NOMO-1 treated with dmso at 0.1 percent for 144 hours (cell line): ENCODE results near the gene OSBPL1A.
"Not testable (repeated sequence)": the region's sequence is repeated elsewhere in the genome, so short reads cannot be mapped to it uniquely, and the experiment has no call there.

Experiments
- DNase-seq: peaks from one replicate; lab custom pipeline; 2025; ENCODE audit not compliant: unreplicated experiment; lab: John Stamatoyannopoulos, UW

The OSBPL1A gene

GRCh38 chr18:24398540-24398939 lies 916 bp upstream of the OSBPL1A start:
- no peak for DNase-seq

GRCh38 chr18:24397131-24397693 lies 412 bp downstream of the OSBPL1A start:
- DNase-seq, result peak; percentile 46

DNA sequence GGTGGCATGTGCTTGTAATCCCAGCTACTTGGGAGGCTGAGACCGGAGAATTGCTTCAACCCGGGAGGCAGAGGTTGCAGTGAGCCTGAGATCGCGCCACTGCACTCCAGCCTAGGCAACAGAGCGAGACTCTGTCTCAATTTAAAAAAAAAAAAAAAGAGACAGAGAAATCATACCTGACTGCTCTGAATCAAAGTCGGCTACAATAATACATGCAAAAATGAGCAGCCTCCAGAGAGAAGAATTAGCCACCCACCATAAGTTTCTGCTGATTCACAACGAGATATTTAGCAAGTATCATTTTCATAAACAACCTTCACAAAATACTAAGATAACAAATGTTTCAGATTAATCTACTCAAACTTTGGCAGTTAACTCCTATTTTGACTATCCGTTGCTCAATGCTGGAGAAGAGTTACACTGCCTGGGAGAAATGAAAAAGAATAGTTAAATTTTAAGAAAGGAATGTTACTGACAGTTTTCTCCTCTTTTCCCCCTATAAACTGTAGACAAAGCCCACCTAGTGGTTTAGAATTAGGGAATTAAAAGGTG lies 1.5 kb downstream of the OSBPL1A start:
- no peak for DNase-seq

GRCh38 chr18:24395049-24395795 lies 2.4 kb downstream of the OSBPL1A start:
- peak; percentile 57 for DNase-seq

- DNase-seq, result no peak
Measured at GRCh38 chr18:24388957-24389356, 8.7 kb downstream of the OSBPL1A start.

- DNase-seq, result peak; percentile 35
Measured at GRCh38 chr18:24386681-24387080, 10.9 kb downstream of the OSBPL1A start.

DNA sequence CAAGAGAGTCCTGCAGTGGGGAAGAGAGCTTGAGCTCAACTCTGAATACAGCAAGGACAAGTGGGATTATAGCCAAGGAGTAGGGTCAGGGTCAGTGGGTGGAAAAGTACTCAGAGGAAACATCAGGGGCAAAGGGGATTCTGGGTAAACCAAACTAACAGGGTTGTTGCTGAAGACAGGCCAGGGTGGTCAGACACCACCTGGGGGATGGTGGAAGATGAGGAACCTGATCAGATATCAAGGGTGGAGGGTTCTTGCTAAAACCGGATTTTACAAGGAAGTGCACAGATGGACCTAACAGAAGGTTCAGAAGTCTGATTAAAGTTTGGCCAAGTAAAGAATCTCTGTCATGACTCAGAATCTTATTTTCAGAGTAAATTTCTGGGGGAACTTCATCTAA lies 16.5 kb downstream of the OSBPL1A start:
- no peak for DNase-seq

- no peak for DNase-seq
Measured at GRCh38 chr18:24380163-24380747, 17.4 kb downstream of the OSBPL1A start.

- DNase-seq, result no peak
Measured at GRCh38 chr18:24378598-24378997, 19.0 kb downstream of the OSBPL1A start.

- not testable (repeated sequence) for DNase-seq
Measured at GRCh38 chr18:24376531-24376930, 21.1 kb downstream of the OSBPL1A start.

GRCh38 chr18:24373328-24373727 lies 24.3 kb downstream of the OSBPL1A start:
- DNase-seq, result no peak

GRCh38 chr18:24372279-24372872 lies 25.2 kb downstream of the OSBPL1A start:
- no peak for DNase-seq

- no peak for DNase-seq
Measured at GRCh38 chr18:24370120-24370519, 27.5 kb downstream of the OSBPL1A start.

GRCh38 chr18:24369426-24369825 lies 28.2 kb downstream of the OSBPL1A start:
- DNase-seq, result no peak

DNA sequence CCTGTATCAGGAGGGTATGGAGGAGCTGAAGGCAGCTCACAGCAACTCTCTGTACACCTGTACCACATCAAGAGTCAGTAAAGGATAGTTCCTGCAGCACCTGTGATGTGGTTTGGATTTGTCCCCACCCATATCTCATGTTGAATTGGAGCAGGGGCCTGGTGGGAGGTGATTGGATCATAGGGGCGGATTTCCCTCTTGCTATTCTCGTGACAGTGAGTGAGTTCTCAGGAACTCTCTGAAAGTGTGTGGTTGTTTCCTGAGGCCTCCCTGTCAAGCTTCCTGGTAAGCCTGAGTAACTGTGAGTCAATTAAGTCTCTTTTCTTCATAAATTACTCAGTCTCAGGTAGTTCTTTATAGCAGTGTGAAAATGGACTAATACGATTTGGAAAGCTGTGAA lies 28.9 kb downstream of the OSBPL1A start:
- no peak for DNase-seq

DNA sequence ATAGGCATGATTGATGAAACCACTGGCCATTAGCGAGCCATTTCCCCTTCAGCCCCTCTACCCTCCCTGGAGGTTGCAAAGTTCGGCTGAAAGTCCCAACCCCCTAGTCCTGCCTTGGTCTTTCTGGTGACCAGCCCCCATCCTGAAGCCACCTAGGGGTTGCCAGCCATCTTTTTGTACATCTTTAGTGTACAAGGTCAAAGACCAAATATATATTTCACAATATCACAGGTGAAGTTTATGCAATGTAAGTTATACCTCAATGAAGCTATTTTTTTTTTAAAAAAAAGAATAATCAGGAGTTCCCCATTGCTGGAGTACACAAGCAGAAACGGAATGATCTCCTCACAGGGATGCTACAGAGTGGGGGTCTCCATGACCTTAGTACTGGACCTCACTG lies 31.3 kb downstream of the OSBPL1A start:
- no peak for DNase-seq

- DNase-seq, result no peak
Measured at GRCh38 chr18:24364177-24364576, 33.4 kb downstream of the OSBPL1A start.

DNA sequence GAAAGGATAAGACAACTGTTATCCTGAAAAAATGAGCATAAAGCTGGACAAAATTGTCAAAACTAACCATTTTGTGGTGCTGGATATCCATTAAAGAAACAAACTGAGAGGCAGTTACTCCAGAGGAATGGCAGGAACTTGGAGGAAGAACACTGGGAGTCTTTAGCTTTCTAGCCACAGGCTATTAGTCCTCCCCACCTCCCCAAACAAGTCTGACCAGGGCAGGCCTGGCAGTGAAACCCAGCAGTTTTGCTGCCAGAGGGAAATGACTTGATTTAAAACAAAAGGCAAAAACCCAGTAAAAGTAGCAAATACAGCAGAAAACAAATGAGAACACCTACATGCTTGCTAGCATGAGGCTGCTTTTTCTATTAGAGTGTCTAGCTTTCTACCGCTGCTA lies 34.9 kb downstream of the OSBPL1A start:
- no peak for DNase-seq

GRCh38 chr18:24359787-24360530 lies 37.7 kb downstream of the OSBPL1A start:
- DNase-seq, result peak; percentile 69

DNA sequence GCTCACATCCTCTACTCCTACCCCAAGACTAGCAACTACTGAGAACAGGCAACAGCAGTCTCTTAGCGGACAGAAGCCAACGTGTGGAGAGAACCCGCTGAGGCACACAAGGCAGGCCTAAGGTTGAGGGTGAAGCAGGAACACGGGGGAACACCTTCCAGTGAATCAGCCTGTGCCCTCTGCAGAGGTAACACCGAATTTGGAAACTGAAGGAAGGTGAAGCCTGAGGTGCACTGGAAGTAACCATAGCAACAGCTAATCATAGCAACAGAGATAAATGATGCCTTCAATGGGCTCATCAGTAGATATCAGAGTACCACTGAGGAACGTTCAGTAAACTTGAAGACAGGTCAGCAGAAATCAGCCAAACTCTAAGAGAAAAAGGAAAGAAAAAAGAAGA lies 43.3 kb downstream of the OSBPL1A start:
- DNase-seq, result no peak

DNA sequence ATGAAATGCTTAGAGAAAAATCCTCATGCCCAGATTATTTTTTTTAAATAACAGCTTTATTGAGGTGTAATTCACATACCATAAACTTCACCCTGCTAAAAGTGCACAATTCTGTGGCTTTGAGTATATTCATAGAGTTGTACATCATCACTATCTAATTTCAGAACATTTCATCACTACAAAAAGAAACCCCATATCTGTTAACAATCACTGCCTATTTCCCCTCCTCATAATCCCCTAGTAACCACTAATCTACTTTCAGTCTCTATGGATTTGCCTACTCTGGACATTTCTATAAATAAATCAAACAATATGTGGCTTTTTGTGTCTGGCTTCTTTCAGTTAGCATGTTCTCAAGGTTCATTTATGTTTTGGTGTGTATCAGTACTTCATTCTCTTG lies 51.4 kb downstream of the OSBPL1A start:
- DNase-seq, result no peak
